ENCODE data around the gene CARMIL3.

CARMIL3 gene

GRCh38 chr14:24117179-24117578 lies 65.4 kb downstream of the CARMIL3 start:
- DNase-seq, result no peak

All from NCI-H2171 (cell line).